Neural cell (in vitro differentiated cells): Measurements from ENCODE around the gene MYRF. TPM values are rescaled to one million over a fixed set of nuclear protein-coding genes. Genes with fewer than 3 reads are reported as not detected.

Experiments
- H2AFZ ChIP-seq: fragments of 200-600, 300-800 bp; sonication (generic), shearing (Covaris generic); 2 replicates; pipeline ENCODE4 v1.6.0; 2014; ENCODE audit warnings: low read depth, mild to moderate bottlenecking, antibody characterized with exemption, low read length, moderate library complexity
- H3F3A ChIP-seq: fragments of 200-600 bp; shearing (Covaris generic); 2 replicates; pipeline ENCODE4 v1.6.1; 2016; ENCODE audit warnings: mild to moderate bottlenecking, moderate library complexity, mixed read lengths, antibody characterized with exemption, low read length; ENCODE audit not compliant: insufficient read depth, poor library complexity, severe bottlenecking
- H3K27ac ChIP-seq: fragments of 200-600, 300-800 bp; sonication (generic), shearing (Covaris generic); 2 replicates; pipeline ENCODE4 v1.5.1; 2014; ENCODE audit warnings: mild to moderate bottlenecking, low read length, moderate library complexity
- H3K27me3 ChIP-seq: fragments of 300-800, 200-600 bp; sonication (generic), shearing (Covaris generic); 2 replicates; pipeline ENCODE4 v1.6.0; 2014; ENCODE audit warnings: mild to moderate bottlenecking, low read depth, low read length, moderate library complexity; ENCODE audit not compliant: insufficient read depth
- H3K36me3 ChIP-seq: fragments of 300-800, 200-600 bp; sonication (generic), shearing (Covaris generic); 2 replicates; pipeline ENCODE4 v1.5.1; 2014; ENCODE audit warnings: mild to moderate bottlenecking, antibody characterized with exemption, low read length, moderate library complexity; ENCODE audit not compliant: insufficient read depth
- H3K4me2 ChIP-seq: fragments of 300-800, 200-600 bp; sonication (generic), shearing (Covaris generic); 2 replicates; pipeline ENCODE4 v1.6.0; 2014; ENCODE audit warnings: mild to moderate bottlenecking, low read length
- H3K4me3 ChIP-seq: fragments of 300-800, 200-600 bp; sonication (generic), shearing (Covaris generic); 2 replicates; pipeline ENCODE4 v1.5.1; 2014; ENCODE audit warnings: mild to moderate bottlenecking, low read length, moderate library complexity
- H3K79me2 ChIP-seq: fragments of 200-600 bp; shearing (Covaris generic); replicated peaks from 2 replicates; pipeline ENCODE4 v1.6.0; 2014; ENCODE audit warnings: mild to moderate bottlenecking, low read length, moderate library complexity; ENCODE audit not compliant: insufficient read depth
- H3K9ac ChIP-seq: fragments of 300-800, 200-600 bp; sonication (generic), shearing (Covaris generic); 2 replicates; pipeline ENCODE4 v1.6.1; 2016; ENCODE audit warnings: mild to moderate bottlenecking, low read length, mixed read lengths
- H3K9me2 ChIP-seq: fragments of 200-600 bp; shearing (Covaris generic); 2 replicates; pipeline ENCODE4 v1.6.1; 2016; ENCODE audit warnings: mild to moderate bottlenecking, low read length, mixed read lengths; ENCODE audit not compliant: insufficient read depth
- H3K9me3 ChIP-seq: fragments of 200-600, 300-800 bp; sonication (generic), shearing (Covaris generic); 2 replicates; pipeline ENCODE4 v1.6.1; 2016; ENCODE audit warnings: mild to moderate bottlenecking, mixed run types, low read length, moderate library complexity, mixed read lengths
- H4K20me1 ChIP-seq: fragments of 200-600 bp; shearing (Covaris generic); 2 replicates; pipeline ENCODE4 v1.6.1; 2016; ENCODE audit warnings: mild to moderate bottlenecking, mixed run types; ENCODE audit not compliant: insufficient read depth
- EP300 ChIP-seq: fragments of 450-650 bp; conservative IDR thresholded peaks from 2 replicates; pipeline ENCODE4 v1.6.1; 2014; ENCODE audit warnings: antibody characterized with exemption, mild to moderate bottlenecking, moderate library complexity; ENCODE audit not compliant: poor library complexity, severe bottlenecking
- EZH2 ChIP-seq: fragments of 200-600, 300-800 bp; shearing (Covaris generic), sonication (generic); IDR thresholded peaks from 2 replicates; pipeline ENCODE4 v1.6.1; 2014; ENCODE audit warnings: antibody characterized with exemption, low read length, borderline replicate concordance, mild to moderate bottlenecking; ENCODE audit not compliant: insufficient read depth, poor library complexity, severe bottlenecking
- MXI1 ChIP-seq: fragments of 450-650 bp; conservative IDR thresholded peaks from 2 replicates; pipeline ENCODE4 v1.6.1; 2014; ENCODE audit warnings: antibody characterized with exemption, mild to moderate bottlenecking; ENCODE audit not compliant: poor library complexity, severe bottlenecking
- POLR2AphosphoS5 ChIP-seq: IDR thresholded peaks from 2 replicates; pipeline ENCODE4 v1.6.1; 2012
- RAD21 ChIP-seq: fragments of 450-650 bp; conservative IDR thresholded peaks from 2 replicates; pipeline ENCODE4 v1.6.1; 2014; ENCODE audit warnings: antibody characterized with exemption, mild to moderate bottlenecking, moderate library complexity
- SMC3 ChIP-seq: fragments of 450-650 bp; conservative IDR thresholded peaks from 2 replicates; pipeline ENCODE4 v1.6.1; 2014; ENCODE audit warnings: antibody characterized with exemption, mild to moderate bottlenecking, moderate library complexity; ENCODE audit not compliant: poor library complexity
- TAF1 ChIP-seq: IDR thresholded peaks from 2 replicates; pipeline ENCODE4 v1.6.1; 2012; ENCODE audit warnings: low read depth
- polyA plus RNA-seq: library from polyadenylated mRNA; depleted of rRNA; stranded (reverse); fragments of >200 nt; gene quantifications from 2 replicates; pipeline ENCODE4 v1.2.3, GENCODE V29; 2014
- TF ChIP-seq, protein P1 (sequence below): fragments of 450-650 bp; IDR thresholded peaks from 2 replicates; pipeline ENCODE4 v1.5.1; 2014; ENCODE audit warnings: antibody characterized with exemption, mild to moderate bottlenecking, moderate library complexity; ENCODE audit not compliant: poor library complexity, severe bottlenecking
- TF ChIP-seq, protein P2 (sequence below): IDR thresholded peaks from 2 replicates; pipeline ENCODE4 v1.6.1; 2012; ENCODE audit warnings: borderline replicate concordance

The MYRF gene
- polyA plus RNA-seq, 1 donor from 2014 or later, result 0.16 TPM

DNA sequence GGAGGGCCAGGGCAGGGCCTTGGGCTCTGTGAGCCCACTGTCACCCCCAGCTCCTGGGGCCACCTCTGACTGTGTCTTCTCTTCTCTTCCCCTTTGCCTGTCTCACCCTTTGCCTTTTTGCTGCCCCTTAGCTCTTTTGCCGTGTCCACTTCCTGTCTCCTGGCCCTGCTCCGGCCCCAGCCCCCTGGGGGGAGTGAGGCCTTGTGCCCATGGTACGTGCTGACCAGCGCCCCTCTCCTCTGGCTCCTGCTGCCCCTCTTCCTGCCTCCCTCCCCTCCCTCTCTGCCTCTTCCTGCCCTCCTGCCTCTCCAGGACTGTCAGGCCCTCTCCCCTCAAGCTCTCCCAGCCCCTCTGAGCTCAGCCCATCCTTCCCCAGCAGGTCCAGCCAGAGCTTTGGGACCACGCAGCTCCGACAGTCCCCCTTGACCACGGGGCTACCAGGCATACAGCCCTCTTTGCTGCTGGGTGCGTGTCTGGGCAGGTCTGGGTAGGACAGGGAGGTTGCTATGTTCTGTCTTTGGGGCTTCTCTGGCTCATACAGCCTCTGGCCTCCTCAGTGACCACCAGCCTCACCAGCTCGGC lies 28.2 kb downstream of the MYRF start:
- Histone ChIP-seq H3K36me3 (no peaks in the 10 kb centered on the region), H3K27me3 (no peaks in the 10 kb centered on the region), H3K9ac (no peak overlapping the region), H3F3A (no peaks in the 10 kb centered on the region), H4K20me1 (no peaks in the 10 kb centered on the region), H2AFZ (no peak overlapping the region), H3K79me2 (no peaks in the 10 kb centered on the region), H3K4me3 (no peak overlapping the region), H3K27ac (no peak overlapping the region), H3K4me2 (no peak overlapping the region), H3K9me3 (no peaks in the 10 kb centered on the region), H3K9me2 (no peaks in the 10 kb centered on the region)
- TF ChIP-seq MXI1 (no peak), SMC3 (no peak), POLR2AphosphoS5 (no peak), EP300 (no peak), TAF1 (no peak), RAD21 (no peak), EZH2 (no peak)
- TF ChIP-seq, protein P1, sequence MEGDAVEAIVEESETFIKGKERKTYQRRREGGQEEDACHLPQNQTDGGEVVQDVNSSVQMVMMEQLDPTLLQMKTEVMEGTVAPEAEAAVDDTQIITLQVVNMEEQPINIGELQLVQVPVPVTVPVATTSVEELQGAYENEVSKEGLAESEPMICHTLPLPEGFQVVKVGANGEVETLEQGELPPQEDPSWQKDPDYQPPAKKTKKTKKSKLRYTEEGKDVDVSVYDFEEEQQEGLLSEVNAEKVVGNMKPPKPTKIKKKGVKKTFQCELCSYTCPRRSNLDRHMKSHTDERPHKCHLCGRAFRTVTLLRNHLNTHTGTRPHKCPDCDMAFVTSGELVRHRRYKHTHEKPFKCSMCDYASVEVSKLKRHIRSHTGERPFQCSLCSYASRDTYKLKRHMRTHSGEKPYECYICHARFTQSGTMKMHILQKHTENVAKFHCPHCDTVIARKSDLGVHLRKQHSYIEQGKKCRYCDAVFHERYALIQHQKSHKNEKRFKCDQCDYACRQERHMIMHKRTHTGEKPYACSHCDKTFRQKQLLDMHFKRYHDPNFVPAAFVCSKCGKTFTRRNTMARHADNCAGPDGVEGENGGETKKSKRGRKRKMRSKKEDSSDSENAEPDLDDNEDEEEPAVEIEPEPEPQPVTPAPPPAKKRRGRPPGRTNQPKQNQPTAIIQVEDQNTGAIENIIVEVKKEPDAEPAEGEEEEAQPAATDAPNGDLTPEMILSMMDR, result no peak
- TF ChIP-seq, protein P2, sequence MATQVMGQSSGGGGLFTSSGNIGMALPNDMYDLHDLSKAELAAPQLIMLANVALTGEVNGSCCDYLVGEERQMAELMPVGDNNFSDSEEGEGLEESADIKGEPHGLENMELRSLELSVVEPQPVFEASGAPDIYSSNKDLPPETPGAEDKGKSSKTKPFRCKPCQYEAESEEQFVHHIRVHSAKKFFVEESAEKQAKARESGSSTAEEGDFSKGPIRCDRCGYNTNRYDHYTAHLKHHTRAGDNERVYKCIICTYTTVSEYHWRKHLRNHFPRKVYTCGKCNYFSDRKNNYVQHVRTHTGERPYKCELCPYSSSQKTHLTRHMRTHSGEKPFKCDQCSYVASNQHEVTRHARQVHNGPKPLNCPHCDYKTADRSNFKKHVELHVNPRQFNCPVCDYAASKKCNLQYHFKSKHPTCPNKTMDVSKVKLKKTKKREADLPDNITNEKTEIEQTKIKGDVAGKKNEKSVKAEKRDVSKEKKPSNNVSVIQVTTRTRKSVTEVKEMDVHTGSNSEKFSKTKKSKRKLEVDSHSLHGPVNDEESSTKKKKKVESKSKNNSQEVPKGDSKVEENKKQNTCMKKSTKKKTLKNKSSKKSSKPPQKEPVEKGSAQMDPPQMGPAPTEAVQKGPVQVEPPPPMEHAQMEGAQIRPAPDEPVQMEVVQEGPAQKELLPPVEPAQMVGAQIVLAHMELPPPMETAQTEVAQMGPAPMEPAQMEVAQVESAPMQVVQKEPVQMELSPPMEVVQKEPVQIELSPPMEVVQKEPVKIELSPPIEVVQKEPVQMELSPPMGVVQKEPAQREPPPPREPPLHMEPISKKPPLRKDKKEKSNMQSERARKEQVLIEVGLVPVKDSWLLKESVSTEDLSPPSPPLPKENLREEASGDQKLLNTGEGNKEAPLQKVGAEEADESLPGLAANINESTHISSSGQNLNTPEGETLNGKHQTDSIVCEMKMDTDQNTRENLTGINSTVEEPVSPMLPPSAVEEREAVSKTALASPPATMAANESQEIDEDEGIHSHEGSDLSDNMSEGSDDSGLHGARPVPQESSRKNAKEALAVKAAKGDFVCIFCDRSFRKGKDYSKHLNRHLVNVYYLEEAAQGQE, result no peak

DNA sequence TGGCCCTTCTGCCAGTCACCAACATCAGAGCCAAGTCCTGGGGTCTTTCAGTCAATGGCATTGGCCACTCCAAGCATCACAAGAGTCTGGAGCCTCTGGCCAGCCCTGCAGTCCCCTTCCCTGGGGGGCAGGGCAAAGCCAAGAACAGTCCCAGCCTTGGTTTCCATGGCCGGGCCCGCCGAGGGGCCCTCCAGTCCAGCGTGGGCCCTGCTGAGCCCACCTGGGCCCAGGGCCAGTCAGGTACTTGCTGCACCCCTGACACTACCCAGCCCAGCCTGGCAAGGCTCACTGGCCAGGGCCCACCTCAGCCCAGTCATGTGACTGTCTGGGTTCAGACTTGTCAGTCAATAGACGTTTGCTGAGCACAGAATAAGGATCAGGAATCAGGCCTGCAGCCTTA lies 29.1 kb downstream of the MYRF start:
- H3K27me3 ChIP-seq, result no peaks in the 10 kb centered on the region
- no peak overlapping the region for H3K9ac ChIP-seq
- H2AFZ ChIP-seq, result no peak overlapping the region
- H4K20me1 ChIP-seq, result no peaks in the 10 kb centered on the region
- no peak overlapping the region for H3K4me3 ChIP-seq
- TF ChIP-seq, protein P1, result no peak
- TF ChIP-seq SMC3 (no peak), TAF1 (no peak), RAD21 (no peak), POLR2AphosphoS5 (no peak), EZH2 (no peak)
- TF ChIP-seq, protein P2, result no peak
- H3K27ac ChIP-seq, result no peak overlapping the region
- no peaks in the 10 kb centered on the region for H3K79me2 ChIP-seq
- no peak overlapping the region for H3K4me2 ChIP-seq
- no peaks in the 10 kb centered on the region for H3F3A ChIP-seq
- H3K9me2 ChIP-seq, result no peaks in the 10 kb centered on the region
- no peaks in the 10 kb centered on the region for H3K9me3 ChIP-seq
- no peaks in the 10 kb centered on the region for H3K36me3 ChIP-seq
